Measurements from ENCODE around the gene ATP8A2. TPM values are rescaled to one million over a fixed set of nuclear protein-coding genes. Genes with fewer than 3 reads are reported as not detected.

Gene ATP8A2
- total and polyA plus RNA-seq, 2 of the 8 experiments (the other 6 are each of a cell fraction or from before 2014, with no cell fraction given), result 2.4 to 8.3 TPM

- Histone ChIP-seq H2AFZ (ENCODE audit: low read length) (no peak overlapping the region), H2BK15ac (ENCODE audit: low read length) (no peak overlapping the region), H2BK20ac (ENCODE audit: low read length) (no peak overlapping the region), H3K27ac (ENCODE audit: low read depth, low read length) (no peak overlapping the region), H3K36me3 (ENCODE audit: control insufficient read depth in 2 of 4, insufficient read depth in 4 of 4, low read length in 3 of 4) (no peaks in the 10 kb centered on the region), H3K23me2 (ENCODE audit: low read depth, low read length) (no peaks in the 10 kb centered on the region; the same call in 1 of the 2 replicates), H3K4me2 (ENCODE audit: insufficient read depth in 1 of 2, low read depth in 2 of 2, low read length in 2 of 2) (no peak overlapping the region), H3K23ac (ENCODE audit: insufficient read length) (no peak overlapping the region), H3K14ac (ENCODE audit: insufficient read length) (no peak overlapping the region), H3K56ac (replicated peaks; ENCODE audit: insufficient read length, low read depth, low read length) (no peak overlapping the region), H3K79me2 (ENCODE audit: control insufficient read depth in 1 of 2, insufficient read depth in 2 of 2, low read length in 2 of 2) (no peaks in the 10 kb centered on the region), H3K9ac (replicated peaks in 1 of 4; ENCODE audit: extremely low read depth in 1 of 4, low read depth in 3 of 4, low read length in 3 of 4) (no peak overlapping the region), H2AK5ac (ENCODE audit: low read depth, low read length) (no peak overlapping the region), H3K4me1 (replicated peaks in 1 of 4; ENCODE audit: control insufficient read depth in 3 of 4, insufficient read depth in 4 of 4, low read length in 3 of 4) (no peaks in the 10 kb centered on the region), H4K20me1 (replicated peaks in 1 of 2; ENCODE audit: control insufficient read depth in 1 of 2, insufficient read depth in 2 of 2, low read length in 2 of 2) (no peaks in the 10 kb centered on the region), H4K8ac (ENCODE audit: extremely low read depth, insufficient read depth, low read length) (no peak overlapping the region), H2BK12ac (ENCODE audit: low read depth, low read length) (no peak overlapping the region), H3K18ac (ENCODE audit: extremely low read depth, low read length) (no peak overlapping the region), H3K4ac (replicated peaks; ENCODE audit: insufficient read length, low read depth, low read length) (no peak overlapping the region), H2BK5ac (ENCODE audit: low read depth, low read length) (no peak overlapping the region), H3K9me3 (ENCODE audit: insufficient read depth in 2 of 2, low read depth in 1 of 2, low read length in 1 of 2) (no peaks in the 10 kb centered on the region), H4K91ac (replicated peaks; ENCODE audit: insufficient read length, low read length) (no peak overlapping the region), H2BK120ac (replicated peaks; ENCODE audit: low read depth, low read length) (no peak overlapping the region), H4K5ac (ENCODE audit: insufficient read length, low read depth, low read length) (no peak overlapping the region), H3K27me3 (replicated peaks in 1 of 4; ENCODE audit: control insufficient read depth in 3 of 4, extremely low read depth in 1 of 4, insufficient read depth in 3 of 4, low read length in 3 of 4) (no peaks in the 10 kb centered on the region), H3K4me3 (ENCODE audit: extremely low read depth in 1 of 4, insufficient read depth in 2 of 4, low read depth in 3 of 4, low read length in 4 of 4) (no peak overlapping the region), H3K79me1 (ENCODE audit: low read depth, low read length) (no peaks in the 10 kb centered on the region)
- 86% methylated on average over 2 of the region's 2 CpGs; no CpG with 5 or more reads in 1 of the 2 experiments for whole genome bisulfite sequencing, 2 experiments (ENCODE audit: extremely low coverage in 1 of 2, insufficient coverage in 1 of 2, insufficient read length in 1 of 2, insufficient replicate concordance in 2 of 2, low coverage in 1 of 2, low lambda C conversion rate in 2 of 2, missing lambda C conversion rate in 1 of 2)
- POLR2A ChIA-PET (ENCODE audit: partially characterized antibody), result no interaction called here
- FAIRE-seq (no peak), DNase-seq (ENCODE audit: low read depth in 1 of 2, low spot score in 2 of 2) (no peak)
- CTCF ChIA-PET (ENCODE audit: partially characterized antibody), result no interaction called here
- no peak for TF ChIP-seq YY1 (IDR thresholded peaks at IDR 0.05; ENCODE audit: low read depth, low read length)
- TF ChIP-seq, protein P1, sequence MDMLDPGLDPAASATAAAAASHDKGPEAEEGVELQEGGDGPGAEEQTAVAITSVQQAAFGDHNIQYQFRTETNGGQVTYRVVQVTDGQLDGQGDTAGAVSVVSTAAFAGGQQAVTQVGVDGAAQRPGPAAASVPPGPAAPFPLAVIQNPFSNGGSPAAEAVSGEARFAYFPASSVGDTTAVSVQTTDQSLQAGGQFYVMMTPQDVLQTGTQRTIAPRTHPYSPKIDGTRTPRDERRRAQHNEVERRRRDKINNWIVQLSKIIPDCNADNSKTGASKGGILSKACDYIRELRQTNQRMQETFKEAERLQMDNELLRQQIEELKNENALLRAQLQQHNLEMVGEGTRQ (IDR thresholded peaks at IDR 0.05; ENCODE audit: low read length), result no peak
- TF ChIP-seq GABPA (IDR thresholded peaks at IDR 0.05; ENCODE audit: borderline replicate concordance, insufficient read depth, low read length), result no peak
- TF ChIP-seq BCL11A (IDR thresholded peaks at IDR 0.05; ENCODE audit: low read depth in 2 of 2, low read length in 2 of 2), result no peak
- TF ChIP-seq, protein P2, sequence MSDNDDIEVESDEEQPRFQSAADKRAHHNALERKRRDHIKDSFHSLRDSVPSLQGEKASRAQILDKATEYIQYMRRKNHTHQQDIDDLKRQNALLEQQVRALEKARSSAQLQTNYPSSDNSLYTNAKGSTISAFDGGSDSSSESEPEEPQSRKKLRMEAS (IDR thresholded peaks at IDR 0.05), result no peak
- TF ChIP-seq CBX5 (IDR thresholded peaks at IDR 0.05; ENCODE audit: low read depth, low read length), result no peak
- TF ChIP-seq TEAD4 (IDR thresholded peaks at IDR 0.05; ENCODE audit: low read depth, low read length), result no peak
- no peak for TF ChIP-seq RBBP5 (IDR thresholded peaks at IDR 0.05; ENCODE audit: borderline replicate concordance, low read depth, low read length)
- no peak for TF ChIP-seq SP4 (IDR thresholded peaks at IDR 0.05; ENCODE audit: low read length)
- TF ChIP-seq NRF1 (IDR thresholded peaks at IDR 0.05; ENCODE audit: low read depth, low read length), result no peak
- TF ChIP-seq CHD1 (IDR thresholded peaks at IDR 0.05; ENCODE audit: low read depth, low read length), result no peak
- no peak for TF ChIP-seq ZNF274 (IDR thresholded peaks at IDR 0.05; ENCODE audit: borderline replicate concordance, extremely low read depth, low read length)
- no peak for TF ChIP-seq SAP30 (IDR thresholded peaks at IDR 0.05; ENCODE audit: insufficient read depth, insufficient replicate concordance, low read length)
- TF ChIP-seq RAD21 (IDR thresholded peaks at IDR 0.05 in 1 of 2, conservative IDR thresholded peaks at IDR 0.05 in 1 of 2; ENCODE audit: low read depth in 2 of 2, low read length in 2 of 2), result no peak
Observed at GRCh38 chr13:25608181-25608580, 236.4 kb downstream of the ATP8A2 start.

Data from H1 (cell line).